ENCODE data around the gene CACNB4. TPM values are rescaled to one million over a fixed set of nuclear protein-coding genes. Genes with fewer than 3 reads are reported as not detected.

CACNB4 gene
- total RNA-seq, 4 donors from 2014 or later, result 3.5 to 4.8 (median 4.3) TPM

DNA sequence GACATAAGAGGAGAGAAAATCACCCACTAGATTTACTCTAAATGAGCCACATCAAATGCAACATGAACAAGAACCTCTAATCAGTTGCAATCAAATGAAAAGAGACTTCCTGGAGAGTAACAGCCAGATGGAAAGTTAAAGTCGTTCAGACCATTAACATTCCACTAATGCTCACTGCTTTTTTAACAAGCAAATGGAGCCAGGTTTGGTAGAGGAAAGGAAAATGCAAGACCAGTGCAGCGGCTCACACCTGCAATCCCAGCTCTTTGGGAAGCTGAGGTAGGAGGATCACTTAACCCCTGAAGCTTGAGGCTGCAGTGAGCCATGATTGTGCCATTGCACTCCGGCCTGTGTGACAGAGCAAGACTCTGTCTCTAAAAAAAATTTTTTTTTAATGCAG is 48.5 kb downstream of the CACNB4 start:
- no peaks in the 10 kb centered on the region for H3K27me3 ChIP-seq
- H3K9me3 ChIP-seq, result no peaks in the 10 kb centered on the region
- H3K36me3 ChIP-seq, result no peaks in the 10 kb centered on the region
- H3K27ac ChIP-seq, result no peak overlapping the region
- TF ChIP-seq EP300 (IDR thresholded peaks at IDR 0.05) (no peak), POLR2A (IDR thresholded peaks at IDR 0.05) (no peak)
- H3K4me1 ChIP-seq, result no peaks in the 10 kb centered on the region
- H3K4me3 ChIP-seq, result no peak overlapping the region
- 52% methylated on average over 3 of the region's 3 CpGs for WGBS, 2 donors
- DNase-seq (ENCODE audit: low spot score in 2 of 2), result no peak

DNA sequence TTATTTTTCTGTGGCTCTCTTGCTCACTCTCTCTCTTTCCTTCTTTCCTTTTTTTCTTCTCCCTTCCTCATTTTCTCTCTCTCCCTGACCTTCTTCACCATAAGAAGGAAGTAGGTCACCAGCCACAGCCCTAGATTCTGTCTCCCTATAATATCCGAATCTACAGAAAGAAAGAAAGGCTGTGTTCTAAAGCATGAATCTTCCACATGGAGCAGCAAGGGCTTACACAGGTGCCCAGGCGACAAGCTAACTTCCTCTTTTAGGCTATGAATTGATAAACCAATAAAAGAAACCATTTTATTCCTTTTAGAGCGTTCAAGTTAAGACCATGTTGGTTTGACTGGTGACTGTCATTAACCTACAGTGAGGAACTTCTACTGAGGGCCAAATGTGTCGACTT is 49.3 kb downstream of the CACNB4 start:
- no peaks in the 10 kb centered on the region for H3K4me1 ChIP-seq
- TF ChIP-seq POLR2A (IDR thresholded peaks at IDR 0.05) (no peak), EP300 (IDR thresholded peaks at IDR 0.05) (no peak)
- TF ChIP-seq, protein P1, sequence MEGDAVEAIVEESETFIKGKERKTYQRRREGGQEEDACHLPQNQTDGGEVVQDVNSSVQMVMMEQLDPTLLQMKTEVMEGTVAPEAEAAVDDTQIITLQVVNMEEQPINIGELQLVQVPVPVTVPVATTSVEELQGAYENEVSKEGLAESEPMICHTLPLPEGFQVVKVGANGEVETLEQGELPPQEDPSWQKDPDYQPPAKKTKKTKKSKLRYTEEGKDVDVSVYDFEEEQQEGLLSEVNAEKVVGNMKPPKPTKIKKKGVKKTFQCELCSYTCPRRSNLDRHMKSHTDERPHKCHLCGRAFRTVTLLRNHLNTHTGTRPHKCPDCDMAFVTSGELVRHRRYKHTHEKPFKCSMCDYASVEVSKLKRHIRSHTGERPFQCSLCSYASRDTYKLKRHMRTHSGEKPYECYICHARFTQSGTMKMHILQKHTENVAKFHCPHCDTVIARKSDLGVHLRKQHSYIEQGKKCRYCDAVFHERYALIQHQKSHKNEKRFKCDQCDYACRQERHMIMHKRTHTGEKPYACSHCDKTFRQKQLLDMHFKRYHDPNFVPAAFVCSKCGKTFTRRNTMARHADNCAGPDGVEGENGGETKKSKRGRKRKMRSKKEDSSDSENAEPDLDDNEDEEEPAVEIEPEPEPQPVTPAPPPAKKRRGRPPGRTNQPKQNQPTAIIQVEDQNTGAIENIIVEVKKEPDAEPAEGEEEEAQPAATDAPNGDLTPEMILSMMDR (IDR thresholded peaks at IDR 0.05), result no peak
- no peaks in the 10 kb centered on the region for H3K9me3 ChIP-seq
- H3K27ac ChIP-seq, result no peak overlapping the region
- no peak for DNase-seq (ENCODE audit: low spot score in 2 of 2)
- H3K36me3 ChIP-seq, result no peaks in the 10 kb centered on the region
- 74 to 81% methylated on average over 4 of the region's 4 CpGs for WGBS, 2 donors
- no peaks in the 10 kb centered on the region for H3K27me3 ChIP-seq
- H3K4me3 ChIP-seq, result no peak overlapping the region

DNA sequence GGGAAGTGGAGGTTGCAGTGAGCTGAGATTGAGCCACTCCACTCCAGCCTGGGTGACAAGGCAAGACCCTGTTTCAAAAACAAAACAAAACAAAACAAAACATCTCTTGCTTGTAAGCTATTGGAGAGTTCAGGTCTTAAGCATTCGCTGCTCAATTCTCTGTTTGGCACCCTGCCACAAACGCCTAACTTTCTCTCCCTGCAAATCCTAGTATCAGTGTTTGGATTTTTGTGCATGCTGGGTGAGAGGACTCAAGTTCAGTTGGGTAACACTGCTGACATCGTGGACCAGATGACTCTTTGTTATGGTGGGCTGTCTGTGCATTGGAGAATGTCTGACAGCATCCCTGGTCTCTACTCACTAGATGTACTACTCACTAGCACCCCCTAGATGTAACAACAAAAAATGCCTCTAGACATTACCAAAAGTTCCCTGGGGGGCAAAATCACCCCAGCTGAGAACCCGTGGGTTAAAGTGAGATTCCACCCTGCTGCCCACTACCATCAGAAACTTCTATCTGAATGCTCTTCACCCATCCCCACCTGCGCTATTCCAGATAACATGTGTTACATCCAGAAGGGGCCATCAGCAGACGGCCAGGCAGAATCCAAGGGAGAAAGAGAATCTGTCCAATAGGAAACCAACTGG is 50.9 kb downstream of the CACNB4 start:
- no peak overlapping the region for H3K27ac ChIP-seq
- H3K4me1 ChIP-seq, result no peaks in the 10 kb centered on the region
- H3K27me3 ChIP-seq, result no peaks in the 10 kb centered on the region
- WGBS, 2 donors, result 65 to 67% methylated on average over 6 of the region's 6 CpGs
- no peak for TF ChIP-seq EP300 (IDR thresholded peaks at IDR 0.05)
- TF ChIP-seq, protein P1 (IDR thresholded peaks at IDR 0.05), result no peak
- no peak for TF ChIP-seq POLR2A (IDR thresholded peaks at IDR 0.05)
- H3K36me3 ChIP-seq, result no peaks in the 10 kb centered on the region
- H3K4me3 ChIP-seq, result no peak overlapping the region
- no peak for DNase-seq (ENCODE audit: low spot score in 2 of 2)
- no peaks in the 10 kb centered on the region for H3K9me3 ChIP-seq

DNA sequence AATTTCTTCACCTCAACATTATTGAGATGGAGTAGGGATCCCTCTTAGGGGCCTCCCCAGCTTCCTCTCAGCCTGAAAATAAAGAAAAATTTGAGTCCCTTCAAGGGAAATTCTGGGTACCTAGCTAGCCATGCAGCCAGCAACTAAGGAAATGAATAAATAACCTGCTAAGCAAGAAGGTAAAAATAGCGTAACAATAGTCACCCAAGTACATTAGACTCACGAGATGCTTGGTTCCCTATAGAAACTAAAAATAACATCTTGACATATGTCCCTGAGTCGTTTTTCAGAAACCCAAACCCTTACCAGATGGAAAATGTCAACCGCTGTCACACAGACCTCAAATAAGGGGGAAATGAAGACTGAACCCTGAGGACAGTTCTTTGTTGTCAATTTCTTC is 51.9 kb downstream of the CACNB4 start:
- Histone ChIP-seq H3K4me1 (no peaks in the 10 kb centered on the region), H3K4me3 (no peak overlapping the region), H3K36me3 (no peaks in the 10 kb centered on the region), H3K27me3 (no peaks in the 10 kb centered on the region), H3K27ac (no peak overlapping the region), H3K9me3 (no peaks in the 10 kb centered on the region)
- 61 to 63% methylated on average over 4 of the region's 4 CpGs for WGBS, 2 donors
- no peak for DNase-seq (ENCODE audit: low spot score in 2 of 2)
- TF ChIP-seq POLR2A (IDR thresholded peaks at IDR 0.05), result no peak
- TF ChIP-seq, protein P1 (IDR thresholded peaks at IDR 0.05), result no peak
- TF ChIP-seq EP300 (IDR thresholded peaks at IDR 0.05), result no peak

DNA sequence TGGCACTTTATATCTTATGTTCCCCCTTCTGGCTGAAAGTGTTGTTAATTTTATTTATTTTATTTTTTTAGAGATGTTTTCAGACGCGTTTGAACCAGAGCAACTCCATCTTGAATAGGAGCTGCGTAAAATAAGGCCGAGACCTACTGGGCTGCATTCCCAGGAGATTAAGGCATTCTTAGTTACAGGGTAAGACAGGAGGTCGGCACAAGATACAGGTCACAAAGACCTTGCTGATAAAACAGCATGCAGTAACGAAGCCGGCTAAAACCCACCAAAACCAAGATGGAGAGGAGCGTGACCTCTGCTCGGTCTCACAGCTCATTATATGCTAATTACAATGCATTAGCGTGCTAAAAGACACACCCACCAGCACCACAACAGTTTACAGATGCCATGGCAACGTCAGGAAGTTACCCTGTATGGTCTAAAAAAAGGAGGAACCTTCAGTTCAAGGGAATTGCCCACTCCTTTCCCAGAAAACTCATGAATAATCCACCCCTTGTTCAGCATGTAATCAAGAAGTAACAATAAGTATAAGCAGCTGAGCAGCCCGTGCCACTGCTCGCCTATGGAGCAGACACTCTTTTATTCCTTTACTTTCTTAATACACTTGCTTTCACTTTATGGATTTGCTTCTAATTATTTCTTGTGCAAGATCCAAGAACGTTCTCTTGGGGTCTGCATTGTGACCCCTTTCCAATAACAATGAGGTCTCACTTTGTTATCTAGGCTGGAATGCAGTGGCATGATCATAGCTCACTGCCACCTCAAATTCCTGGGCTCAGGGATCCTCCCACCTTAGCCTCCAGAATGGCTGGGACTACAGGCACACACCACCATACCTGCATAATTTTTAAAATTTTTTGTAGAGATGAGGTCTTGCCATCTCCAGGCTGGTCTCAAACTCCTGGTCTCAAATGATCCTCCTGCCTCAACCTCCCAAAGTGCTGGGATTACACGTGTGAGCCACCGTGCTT is 55.9 kb downstream of the CACNB4 start:
- DNase-seq (ENCODE audit: low spot score in 2 of 2), result no peak
- no peak overlapping the region for H3K27ac ChIP-seq
- peaks cover 0 to 7% (median 0%) of the 10 kb centered on the region in 4 donors for H3K4me1 ChIP-seq
- H3K36me3 ChIP-seq, result no peaks in the 10 kb centered on the region
- 63 to 66% methylated on average over 16 of the region's 16 CpGs for WGBS, 2 donors
- no peaks in the 10 kb centered on the region for H3K9me3 ChIP-seq
- no peak for TF ChIP-seq EP300 (IDR thresholded peaks at IDR 0.05)
- no peak for TF ChIP-seq POLR2A (IDR thresholded peaks at IDR 0.05)
- TF ChIP-seq, protein P1 (IDR thresholded peaks at IDR 0.05), result no peak
- H3K27me3 ChIP-seq, result no peaks in the 10 kb centered on the region
- H3K4me3 ChIP-seq, result no peak overlapping the region

Measured in tibial nerve (tissue), 4 donors.